Measurements from ENCODE around the gene PRKCZ.

The PRKCZ gene

DNA sequence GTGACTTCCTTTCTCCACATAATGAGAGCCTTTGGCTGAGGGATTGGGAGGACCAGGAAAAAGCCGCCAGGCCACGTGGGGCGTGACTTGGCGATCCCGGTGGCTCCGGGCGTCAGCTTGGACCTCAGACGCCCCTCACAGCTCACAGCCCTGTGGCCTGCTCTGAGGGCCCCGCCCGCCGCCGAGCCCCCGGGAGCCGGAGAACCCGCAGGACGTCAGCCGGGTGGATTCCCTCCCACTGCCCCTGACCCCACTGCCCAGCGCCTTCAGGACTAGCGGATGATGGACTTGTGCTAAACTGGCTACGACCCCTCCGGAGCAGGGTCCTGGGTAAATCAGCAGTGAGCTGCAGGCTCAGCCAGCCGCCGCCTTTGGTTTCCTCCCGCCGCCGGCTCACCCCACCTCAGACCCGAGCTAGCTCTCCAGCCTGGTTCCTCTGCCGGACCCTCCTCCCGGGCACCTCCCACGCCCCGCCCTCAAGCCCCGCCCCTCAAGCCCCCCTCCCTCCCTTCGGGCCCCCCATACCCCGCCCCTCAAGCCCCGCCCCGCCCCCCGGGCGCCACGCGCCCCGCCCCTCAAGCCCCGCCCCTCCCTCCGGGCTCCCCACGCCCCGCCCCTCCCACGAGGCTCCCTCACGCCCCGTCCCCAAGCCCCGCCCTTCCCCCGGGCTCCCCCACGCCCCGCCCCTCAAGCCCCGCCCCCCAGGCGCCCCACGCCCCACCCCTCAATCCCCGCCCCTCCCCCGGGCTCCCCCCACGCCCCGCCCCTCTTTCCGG lies 154.4 kb downstream of the PRKCZ start:
- Histone ChIP-seq H3K27ac (peak overlapping the region; percentile 19), H3K36me3 (replicated peaks) (no peaks in the 10 kb centered on the region), H3K4me3 (ENCODE audit: low read depth, low read length) (peak overlapping the region; percentile 61), H3K27me3 (replicated peaks) (no peaks in the 10 kb centered on the region)
- TF ChIP-seq, protein P1, sequence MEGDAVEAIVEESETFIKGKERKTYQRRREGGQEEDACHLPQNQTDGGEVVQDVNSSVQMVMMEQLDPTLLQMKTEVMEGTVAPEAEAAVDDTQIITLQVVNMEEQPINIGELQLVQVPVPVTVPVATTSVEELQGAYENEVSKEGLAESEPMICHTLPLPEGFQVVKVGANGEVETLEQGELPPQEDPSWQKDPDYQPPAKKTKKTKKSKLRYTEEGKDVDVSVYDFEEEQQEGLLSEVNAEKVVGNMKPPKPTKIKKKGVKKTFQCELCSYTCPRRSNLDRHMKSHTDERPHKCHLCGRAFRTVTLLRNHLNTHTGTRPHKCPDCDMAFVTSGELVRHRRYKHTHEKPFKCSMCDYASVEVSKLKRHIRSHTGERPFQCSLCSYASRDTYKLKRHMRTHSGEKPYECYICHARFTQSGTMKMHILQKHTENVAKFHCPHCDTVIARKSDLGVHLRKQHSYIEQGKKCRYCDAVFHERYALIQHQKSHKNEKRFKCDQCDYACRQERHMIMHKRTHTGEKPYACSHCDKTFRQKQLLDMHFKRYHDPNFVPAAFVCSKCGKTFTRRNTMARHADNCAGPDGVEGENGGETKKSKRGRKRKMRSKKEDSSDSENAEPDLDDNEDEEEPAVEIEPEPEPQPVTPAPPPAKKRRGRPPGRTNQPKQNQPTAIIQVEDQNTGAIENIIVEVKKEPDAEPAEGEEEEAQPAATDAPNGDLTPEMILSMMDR (IDR thresholded peaks at IDR 0.05; ENCODE audit: low read depth, low read length, missing control alignments), result no peak
- in situ Hi-C loops (cut with HindIII; ENCODE audit: low pct_ligation_motif_present, low sequenced_read_pairs), result loop anchor here (25.0 kb wide), 1 partner anchor 108 kb away; no protein-coding TSS in a partner anchor
- DNase-seq, result no peak

DNA sequence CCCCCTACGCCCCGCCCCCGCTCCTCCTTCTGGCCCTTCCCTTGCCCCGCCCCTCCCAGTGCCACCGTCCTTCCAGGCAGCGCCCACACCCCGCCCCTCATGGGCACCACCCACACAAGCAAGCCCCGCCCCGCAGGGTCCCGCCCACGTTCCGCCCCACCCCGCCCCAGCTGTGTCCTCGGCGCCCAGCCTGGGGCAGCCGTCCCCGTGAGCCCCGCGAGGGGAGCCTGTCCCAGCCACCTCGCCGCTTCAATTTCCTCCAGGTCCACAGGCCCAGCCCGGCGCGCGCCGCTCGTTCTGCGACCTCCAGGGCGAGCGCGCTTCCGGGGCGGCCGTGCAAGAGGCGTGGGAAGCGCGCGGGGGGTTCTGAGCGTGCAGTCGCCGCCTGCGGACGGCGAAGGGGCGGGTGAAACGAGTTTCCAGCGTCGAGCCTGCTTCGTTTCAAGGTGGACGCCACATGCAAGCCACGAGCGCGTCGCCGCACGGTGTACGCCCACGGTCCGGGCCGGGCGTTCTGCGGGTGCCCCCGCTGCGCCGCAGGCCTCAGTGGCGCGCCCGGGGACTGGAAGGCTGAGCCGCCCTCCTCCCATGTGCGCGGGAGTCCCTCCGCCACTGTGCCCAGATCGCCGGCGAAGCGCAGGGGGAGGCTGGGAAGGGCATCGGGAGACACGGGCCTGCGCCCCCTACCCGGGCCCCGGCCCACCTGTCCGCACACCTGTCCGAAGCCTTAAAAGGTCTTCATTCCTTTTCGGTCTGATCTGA lies 155.2 kb downstream of the PRKCZ start:
- H3K4me3 ChIP-seq (ENCODE audit: low read depth, low read length), result peak overlapping the region; percentile 41
- H3K27me3 ChIP-seq (replicated peaks), result no peaks in the 10 kb centered on the region
- peak; percentile 89 for DNase-seq
- no peaks in the 10 kb centered on the region for H3K36me3 ChIP-seq (replicated peaks)
- TF ChIP-seq, protein P1 (IDR thresholded peaks at IDR 0.05; ENCODE audit: low read depth, low read length, missing control alignments), result no peak
- in situ Hi-C loops (cut with HindIII; ENCODE audit: low pct_ligation_motif_present, low sequenced_read_pairs), result loop anchor here (25.0 kb wide), 1 partner anchor 107 kb away; no protein-coding TSS in a partner anchor
- H3K27ac ChIP-seq, result peak overlapping the region; percentile 56

DNA sequence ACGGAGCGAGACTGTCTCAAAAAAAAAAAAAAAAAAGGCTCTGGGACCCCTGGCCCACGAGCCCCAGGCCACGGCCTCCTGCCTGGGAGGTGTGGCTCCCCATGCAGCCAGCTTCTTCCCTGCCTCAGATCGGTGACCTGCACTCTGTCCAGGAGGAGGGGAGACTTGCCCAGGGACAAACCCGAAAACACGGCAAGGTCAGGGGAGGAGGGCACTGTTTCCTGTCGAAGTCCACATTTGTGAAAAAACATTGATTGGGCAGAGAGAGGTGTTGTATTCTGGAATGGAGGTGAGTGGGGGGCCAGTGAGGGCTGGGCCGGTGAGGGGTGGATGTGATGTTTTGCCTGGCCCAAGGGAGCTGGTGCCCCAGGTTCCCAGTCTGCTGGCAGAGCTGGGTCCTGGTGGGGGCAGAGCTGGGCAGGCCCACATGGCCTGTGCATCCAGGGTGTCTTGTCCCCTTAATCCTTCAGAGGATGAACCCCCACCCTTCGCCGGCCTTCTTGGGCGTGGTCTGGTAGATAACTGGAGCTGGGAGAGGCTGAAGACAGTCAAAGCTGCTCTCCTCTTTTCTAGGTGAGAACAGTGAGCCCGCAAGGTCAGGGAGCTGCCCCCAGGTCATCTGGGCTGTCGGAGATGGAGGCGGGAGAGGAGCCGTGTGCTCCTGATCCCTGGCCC lies 156.7 kb downstream of the PRKCZ start:
- in situ Hi-C loops (cut with HindIII; ENCODE audit: low pct_ligation_motif_present, low sequenced_read_pairs), result loop anchor here (25.0 kb wide), 1 partner anchor 105 kb away; no protein-coding TSS in a partner anchor
- H3K4me3 ChIP-seq (ENCODE audit: low read depth, low read length), result no peak overlapping the region
- H3K36me3 ChIP-seq (replicated peaks), result no peaks in the 10 kb centered on the region
- H3K27me3 ChIP-seq (replicated peaks), result no peaks in the 10 kb centered on the region
- no peak overlapping the region for H3K27ac ChIP-seq
- TF ChIP-seq, protein P1 (IDR thresholded peaks at IDR 0.05; ENCODE audit: low read depth, low read length, missing control alignments), result no peak
- DNase-seq, result no peak

DNA sequence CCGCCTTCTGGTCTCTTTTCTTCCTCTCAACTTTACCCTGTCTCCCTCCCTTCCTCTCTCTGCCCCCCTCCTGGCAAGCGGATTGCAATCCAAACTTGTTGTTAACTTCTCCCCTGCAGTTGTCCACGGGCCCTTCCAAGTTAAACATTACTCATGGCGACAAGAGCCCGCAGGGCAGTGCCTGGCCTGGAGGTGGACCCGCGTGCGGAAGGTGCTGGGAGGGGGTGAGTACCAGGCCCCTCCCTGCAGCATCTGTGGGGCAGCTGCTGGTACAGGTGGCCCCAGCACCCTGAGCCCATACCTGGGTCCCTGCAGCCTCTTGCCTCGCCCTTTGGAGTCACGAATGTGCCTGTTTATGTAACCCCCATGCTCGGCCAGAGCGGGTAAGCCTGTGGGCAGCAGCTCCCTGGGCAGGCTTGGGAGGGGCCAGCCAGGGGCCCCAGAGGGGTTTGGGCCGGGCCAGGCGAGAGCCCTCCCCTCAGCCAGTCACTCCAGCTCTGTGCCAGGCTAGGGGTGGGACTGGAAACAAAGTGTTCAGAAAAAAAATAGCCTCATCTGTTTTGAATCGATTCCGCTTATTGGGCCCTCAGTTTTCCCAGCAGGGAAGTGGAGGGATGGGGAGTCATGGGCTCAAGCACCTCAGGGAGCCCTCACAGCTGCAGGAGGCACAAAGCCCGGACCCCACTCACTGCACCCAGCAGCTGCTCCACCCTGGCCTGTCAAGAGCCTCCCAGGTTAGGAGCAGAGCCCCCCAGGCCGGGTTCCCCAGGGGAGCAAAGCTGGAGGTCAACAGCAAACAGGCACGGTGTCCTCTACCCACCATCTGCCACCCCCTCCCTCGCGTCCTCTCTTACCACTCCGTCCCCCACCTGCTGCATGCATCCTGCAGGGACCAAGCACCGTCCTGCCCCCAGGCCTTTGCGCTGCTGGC lies 158.4 kb downstream of the PRKCZ start:
- TF ChIP-seq, protein P1 (IDR thresholded peaks at IDR 0.05; ENCODE audit: low read depth, low read length, missing control alignments), result peak; percentile 14
- peak; percentile 73 for DNase-seq
- H3K27ac ChIP-seq, result no peak overlapping the region
- no peaks in the 10 kb centered on the region for H3K36me3 ChIP-seq (replicated peaks)
- no peak overlapping the region for H3K4me3 ChIP-seq (ENCODE audit: low read depth, low read length)
- no peaks in the 10 kb centered on the region for H3K27me3 ChIP-seq (replicated peaks)
- in situ Hi-C loops (cut with HindIII; ENCODE audit: low pct_ligation_motif_present, low sequenced_read_pairs), result loop anchor here (25.0 kb wide), 1 partner anchor 104 kb away; no protein-coding TSS in a partner anchor

Measured in brain microvascular endothelial cell (primary cell).